NCI-H510A treated with DMSO at 0.1 percent for 48 hours (cell line): ENCODE results near the gene FNIP2.
"Not testable (repeated sequence)": the region's sequence is repeated elsewhere in the genome, so short reads cannot be mapped to it uniquely, and the experiment has no call there.

Source experiments
- DNase-seq: peaks from one replicate; lab custom pipeline; 2025; lab: John Stamatoyannopoulos, UW

FNIP2 gene

GRCh38 chr4:158870626-158871334 lies 102.0 kb downstream of the FNIP2 start:
- DNase-seq: peak; percentile 90

DNA sequence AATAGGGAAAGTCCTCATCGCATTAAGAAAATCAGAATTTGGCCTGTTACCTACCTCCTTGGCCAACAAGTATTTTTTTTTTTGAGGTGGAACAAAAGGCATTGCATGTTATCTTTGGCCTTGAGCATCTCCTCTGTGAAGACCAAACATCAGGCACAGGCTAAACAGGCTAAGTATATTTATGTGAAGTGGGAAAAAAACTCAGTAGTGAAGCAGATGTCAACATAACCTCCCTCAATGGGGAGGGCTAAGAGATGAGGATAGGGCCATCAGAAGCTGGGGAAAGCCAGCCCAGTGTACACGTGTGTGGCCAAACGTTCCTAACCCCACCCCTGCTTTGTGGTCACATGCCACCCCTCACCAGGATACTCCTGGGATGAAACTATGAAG lies 102.5 kb downstream of the FNIP2 start:
- no peak for DNase-seq

- DNase-seq: no peak
Measured at GRCh38 chr4:158873795-158874401, 105.1 kb downstream of the FNIP2 start.

DNA sequence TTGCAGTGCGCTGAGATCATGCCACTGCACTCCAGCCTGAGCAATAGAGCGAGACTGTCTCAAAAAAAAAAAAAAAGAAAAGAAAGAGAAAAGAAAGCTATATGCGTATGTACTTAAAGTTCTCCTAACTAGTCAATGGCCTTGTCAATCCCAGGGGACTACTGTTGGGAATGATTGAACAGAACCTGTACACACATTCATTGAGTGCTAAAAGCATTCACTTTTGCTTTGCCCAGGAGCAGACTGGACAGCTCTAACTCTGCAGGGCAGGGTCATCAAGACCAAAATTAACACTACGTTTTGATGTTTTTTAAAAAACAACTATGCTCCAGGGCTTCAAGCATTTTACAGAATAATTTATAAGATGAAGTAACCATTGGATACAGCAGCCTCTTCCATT lies 106.2 kb downstream of the FNIP2 start:
- no peak for DNase-seq

DNA sequence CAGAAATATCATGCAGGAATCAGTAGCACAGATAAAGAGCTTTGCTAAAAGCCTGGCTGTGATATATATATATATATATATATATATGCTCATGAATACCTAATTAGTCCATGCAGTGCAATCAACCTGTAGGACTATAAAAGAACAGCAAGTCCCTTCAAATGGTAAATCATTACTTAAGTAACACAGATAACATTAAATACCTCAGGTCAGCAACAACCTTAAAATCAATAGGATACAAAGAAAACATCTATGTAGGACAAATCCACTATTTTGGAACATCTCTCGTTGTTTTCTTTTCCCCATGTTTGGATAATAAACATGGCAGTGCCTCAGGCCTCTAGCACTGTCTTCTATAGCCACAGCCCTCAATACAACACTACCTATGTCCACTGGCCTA lies 106.6 kb downstream of the FNIP2 start:
- DNase-seq: no peak

DNA sequence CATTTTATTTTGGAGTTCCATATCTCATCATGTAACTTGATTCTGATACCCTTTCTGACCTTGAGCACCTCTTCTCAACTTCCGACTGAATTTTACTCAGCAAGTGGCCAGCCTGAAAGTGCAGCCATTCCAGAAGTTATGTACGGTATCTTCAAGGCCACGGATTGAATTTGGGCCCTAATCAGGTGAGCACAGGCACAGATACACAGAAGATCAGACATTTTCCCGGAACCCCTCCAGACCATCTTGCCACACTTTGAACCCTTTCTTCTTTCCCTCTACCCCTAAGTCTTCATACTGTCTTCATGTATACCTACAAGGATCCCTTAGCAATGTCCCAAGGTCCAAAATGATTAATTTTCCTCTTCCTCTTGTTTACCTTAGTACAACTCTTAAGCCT lies 108.2 kb downstream of the FNIP2 start:
- DNase-seq: no peak

DNA sequence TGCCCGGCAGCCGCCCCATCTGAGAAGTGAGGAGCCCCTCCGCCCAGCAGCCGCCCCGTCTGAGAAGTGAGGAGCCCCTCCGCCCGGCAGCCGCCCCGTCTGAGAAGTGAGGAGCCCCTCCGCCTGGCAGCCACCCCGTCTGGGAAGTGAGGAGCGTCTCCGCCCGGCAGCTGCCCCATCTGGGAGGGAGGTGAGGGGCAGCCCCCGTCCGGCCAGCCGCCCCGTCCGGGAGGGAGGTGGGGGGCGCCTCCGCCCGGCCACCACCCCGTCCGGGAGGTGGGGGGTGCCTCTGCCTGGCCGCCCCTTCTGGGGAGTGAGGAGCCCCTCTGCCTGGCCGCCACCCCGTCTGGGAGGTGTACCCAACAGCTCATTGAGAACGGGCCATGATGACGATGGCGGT lies 113.3 kb downstream of the FNIP2 start:
- DNase-seq: not testable (repeated sequence)

DNA sequence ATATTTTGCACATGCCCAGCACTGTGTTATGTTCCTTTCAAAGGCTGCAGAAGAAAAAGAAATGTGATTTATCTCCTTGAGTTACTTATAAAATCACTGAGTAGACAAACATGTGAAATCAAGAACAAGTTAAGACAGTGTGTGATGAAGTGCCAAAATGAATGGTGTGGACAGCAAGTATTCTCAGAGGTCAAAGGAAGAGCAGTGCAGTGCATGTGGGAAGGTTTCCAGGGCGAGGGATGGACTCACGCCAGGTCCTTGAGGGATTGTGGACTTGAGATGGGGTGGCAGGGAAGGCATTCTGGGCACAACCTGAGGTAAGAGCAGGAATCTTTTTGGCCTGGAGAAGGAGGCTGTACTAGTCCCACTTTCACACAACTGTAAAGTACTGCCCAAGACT lies 115.5 kb downstream of the FNIP2 start:
- DNase-seq: no peak

- DNase-seq: no peak
Measured at GRCh38 chr4:158885564-158885963, 116.7 kb downstream of the FNIP2 start.

DNA sequence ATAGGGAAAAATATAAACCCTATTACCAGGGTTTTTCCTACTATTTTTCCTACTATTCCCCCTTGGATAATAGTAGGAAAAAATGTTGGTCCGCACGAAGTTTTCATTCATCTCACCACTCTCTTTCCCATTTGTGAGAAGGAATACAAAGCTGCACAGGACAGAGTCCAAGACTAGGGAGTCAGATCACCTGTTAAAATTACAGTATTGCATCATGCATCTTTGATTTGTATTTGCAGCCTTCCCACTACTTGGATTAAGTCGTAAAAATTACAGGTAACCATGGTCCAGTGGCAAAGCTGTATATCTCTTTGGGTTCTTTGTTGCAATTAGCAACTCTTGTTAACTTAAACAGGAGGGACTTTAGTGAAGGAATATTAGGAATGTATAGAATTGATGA lies 121.5 kb downstream of the FNIP2 start:
- DNase-seq: no peak

DNA sequence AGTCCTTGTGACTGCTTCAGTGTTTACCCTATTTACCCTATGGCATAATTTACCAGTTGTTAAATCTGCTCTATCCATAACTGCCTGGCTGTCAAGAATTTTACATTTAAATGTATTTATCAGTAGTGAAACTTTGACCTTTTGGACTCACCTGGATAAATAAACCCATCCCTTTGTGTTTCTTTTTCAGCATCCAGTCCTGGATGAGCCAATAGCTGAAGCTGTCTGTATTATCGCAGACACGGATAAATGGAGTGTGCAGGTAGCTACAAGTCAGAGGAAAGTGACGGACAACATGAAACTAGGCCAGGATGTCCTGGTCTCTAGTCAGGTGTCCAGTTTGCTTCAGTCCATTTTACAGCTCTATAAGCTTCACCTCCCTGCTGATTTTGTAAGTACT lies 122.4 kb downstream of the FNIP2 start:
- no peak for DNase-seq

DNA sequence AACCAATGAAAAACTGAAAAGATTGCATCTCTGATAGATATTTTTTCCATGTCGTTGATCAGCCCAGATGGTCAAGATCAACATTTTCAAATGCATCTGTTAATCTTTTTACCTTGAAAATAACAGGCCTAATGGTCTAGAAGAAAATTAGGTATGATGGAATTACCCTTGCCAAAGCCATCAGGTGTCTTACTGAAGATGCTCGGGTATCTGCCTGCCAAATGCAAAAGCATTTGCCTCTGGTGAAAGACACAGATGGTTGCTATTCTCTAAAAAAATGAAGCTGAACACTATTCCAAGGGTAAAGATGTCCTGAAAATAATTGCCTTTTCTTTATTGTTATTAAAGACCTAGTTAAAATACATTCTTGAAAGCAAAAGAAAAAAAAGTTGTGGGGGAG lies 126.0 kb downstream of the FNIP2 start:
- no peak for DNase-seq

GRCh38 chr4:158895797-158896576 lies 127.2 kb downstream of the FNIP2 start:
- DNase-seq: peak; percentile 22

DNA sequence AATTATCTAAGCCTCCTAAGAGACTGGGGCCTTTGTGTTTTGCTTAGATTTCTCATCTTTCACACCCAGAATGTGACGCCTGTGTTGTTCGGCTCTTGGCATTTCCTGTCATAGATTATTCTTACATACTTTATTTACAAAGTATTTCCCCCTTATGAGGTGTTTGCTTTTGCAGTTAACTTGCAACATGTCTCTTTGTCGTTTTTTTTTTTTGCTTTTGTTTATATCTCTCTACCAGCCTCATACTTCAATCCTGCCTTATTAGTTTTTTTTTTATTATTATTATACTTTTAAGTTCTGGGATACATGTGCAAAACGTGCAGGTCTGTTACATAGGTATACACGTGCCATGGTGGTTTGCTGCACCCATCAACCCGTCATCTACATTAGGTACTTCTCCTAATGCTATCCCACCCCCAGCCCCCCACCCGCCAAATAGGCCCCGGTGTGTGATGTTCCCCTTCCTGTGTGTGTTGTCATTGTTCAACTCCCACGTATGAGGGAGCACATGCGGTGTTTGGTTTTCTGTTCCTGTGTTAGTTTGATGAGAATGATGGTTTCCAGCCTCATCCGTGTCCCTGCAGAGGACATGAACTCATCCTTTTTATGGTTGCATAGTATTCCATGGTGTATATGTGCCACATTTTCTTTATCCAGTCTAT lies 127.9 kb downstream of the FNIP2 start:
- not testable (repeated sequence) for DNase-seq

- not testable (repeated sequence) for DNase-seq
Measured at GRCh38 chr4:158900408-158900807, 131.6 kb downstream of the FNIP2 start.

GRCh38 chr4:158902280-158903078 lies 133.7 kb downstream of the FNIP2 start:
- peak; percentile 73 for DNase-seq

- DNase-seq: no peak
Measured at GRCh38 chr4:158903079-158903456, 134.2 kb downstream of the FNIP2 start.

DNA sequence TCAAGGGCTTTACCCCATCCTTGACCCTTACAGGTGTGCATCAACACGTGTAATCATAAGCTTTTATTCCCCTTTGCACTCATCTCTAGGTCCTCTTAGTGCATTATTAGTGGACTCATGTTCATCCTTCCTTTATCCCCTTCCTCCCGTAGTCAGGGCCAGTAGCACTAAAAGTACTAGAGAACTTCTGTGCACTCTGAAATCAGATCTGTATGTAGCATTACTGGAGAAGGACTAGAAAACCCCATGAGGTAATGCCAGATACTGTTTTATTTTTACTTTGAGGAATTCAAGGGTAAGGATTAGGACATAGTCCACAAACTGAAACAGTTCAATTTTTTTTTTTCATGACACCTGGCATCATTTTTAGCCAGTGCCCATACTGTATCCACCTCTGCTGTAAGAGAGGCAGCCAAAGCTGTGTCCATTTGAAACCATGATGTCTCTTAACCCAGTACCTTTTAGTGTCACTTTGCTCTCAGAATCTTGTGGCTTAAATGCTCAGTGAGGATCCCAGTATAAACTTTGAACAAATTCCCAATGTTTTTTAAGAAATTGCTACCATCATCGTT lies 134.7 kb downstream of the FNIP2 start:
- DNase-seq: no peak

GRCh38 chr4:158904815-158905214 lies 136.0 kb downstream of the FNIP2 start:
- no peak for DNase-seq

DNA sequence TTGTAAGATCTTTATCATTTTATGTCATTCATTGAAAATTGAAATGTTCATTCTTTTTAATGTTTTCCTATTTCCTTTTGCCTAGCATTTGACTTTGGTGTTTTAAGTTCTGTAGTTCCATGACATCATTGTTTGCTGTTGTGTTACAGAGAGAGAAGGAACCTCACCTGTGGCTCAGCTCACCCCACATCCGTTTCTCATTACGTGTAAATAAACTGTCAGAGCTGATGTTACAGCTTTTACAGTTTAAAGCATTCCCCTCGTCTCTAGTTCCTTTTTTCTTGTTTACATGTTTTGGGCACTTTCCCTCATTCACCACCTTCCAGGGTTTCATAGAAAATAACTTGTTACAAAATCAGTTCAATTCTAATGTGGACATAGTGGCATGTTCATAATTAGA lies 137.2 kb downstream of the FNIP2 start:
- no peak for DNase-seq

DNA sequence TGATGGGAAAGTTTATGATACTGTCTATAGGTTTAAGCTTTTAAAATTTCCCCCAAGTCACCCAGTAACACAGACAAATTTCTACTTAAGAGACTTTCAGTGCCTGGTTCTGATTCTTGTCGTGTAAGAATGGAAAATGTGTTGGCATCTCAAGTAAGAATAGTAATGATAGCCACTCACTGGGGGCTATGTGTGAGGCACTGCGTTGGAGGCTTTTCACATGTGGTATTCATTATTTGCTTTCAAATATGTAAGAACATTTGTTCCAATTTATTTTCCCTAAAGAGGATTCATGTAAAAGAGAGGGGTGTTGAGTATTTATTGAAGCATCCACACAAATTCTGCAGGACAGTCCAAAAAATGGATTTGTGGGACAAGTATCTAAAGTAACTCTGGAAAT lies 143.6 kb downstream of the FNIP2 start:
- DNase-seq: no peak

GRCh38 chr4:158912806-158913205 lies 144.0 kb downstream of the FNIP2 start:
- no peak for DNase-seq
